ENCODE results near the gene METTL17.

DNA sequence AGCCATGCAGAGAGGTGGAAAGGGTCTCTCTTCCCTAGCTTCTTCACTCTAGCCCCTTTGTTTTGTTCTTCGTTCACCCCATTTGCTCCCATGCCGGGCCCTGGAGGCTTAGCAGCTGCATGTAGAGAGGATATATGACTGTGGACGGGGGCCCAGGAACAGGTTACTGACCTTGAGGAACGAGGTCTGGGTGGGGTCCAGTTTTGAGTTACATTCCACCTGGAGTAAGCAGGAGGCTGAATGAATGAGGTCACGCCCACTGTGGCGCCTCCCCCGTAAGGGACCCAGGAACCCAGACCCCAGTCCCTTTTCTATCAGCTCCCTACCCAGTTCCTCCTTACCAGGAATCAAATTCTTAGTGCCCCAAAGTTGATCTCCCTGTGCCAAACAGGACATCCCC is 28.5 kb downstream of the METTL17 start:
- TF ChIP-seq POLR2AphosphoS5 (IDR thresholded peaks at IDR 0.05) = no peak
- TF ChIP-seq, protein P1, sequence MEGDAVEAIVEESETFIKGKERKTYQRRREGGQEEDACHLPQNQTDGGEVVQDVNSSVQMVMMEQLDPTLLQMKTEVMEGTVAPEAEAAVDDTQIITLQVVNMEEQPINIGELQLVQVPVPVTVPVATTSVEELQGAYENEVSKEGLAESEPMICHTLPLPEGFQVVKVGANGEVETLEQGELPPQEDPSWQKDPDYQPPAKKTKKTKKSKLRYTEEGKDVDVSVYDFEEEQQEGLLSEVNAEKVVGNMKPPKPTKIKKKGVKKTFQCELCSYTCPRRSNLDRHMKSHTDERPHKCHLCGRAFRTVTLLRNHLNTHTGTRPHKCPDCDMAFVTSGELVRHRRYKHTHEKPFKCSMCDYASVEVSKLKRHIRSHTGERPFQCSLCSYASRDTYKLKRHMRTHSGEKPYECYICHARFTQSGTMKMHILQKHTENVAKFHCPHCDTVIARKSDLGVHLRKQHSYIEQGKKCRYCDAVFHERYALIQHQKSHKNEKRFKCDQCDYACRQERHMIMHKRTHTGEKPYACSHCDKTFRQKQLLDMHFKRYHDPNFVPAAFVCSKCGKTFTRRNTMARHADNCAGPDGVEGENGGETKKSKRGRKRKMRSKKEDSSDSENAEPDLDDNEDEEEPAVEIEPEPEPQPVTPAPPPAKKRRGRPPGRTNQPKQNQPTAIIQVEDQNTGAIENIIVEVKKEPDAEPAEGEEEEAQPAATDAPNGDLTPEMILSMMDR (IDR thresholded peaks at IDR 0.05 in 8 of 11, conservative IDR thresholded peaks at IDR 0.05 in 3 of 11) = no peak
